ENCODE results near the gene PRKCE. TPM values are rescaled to one million over a fixed set of nuclear protein-coding genes. Genes with fewer than 3 reads are reported as not detected.
"Not testable (repeated sequence)": the region's sequence is repeated elsewhere in the genome, so short reads cannot be mapped to it uniquely, and the experiment has no call there.

Gene PRKCE
- total RNA-seq, 1 donor from 2014 or later: 85.0 TPM

- H3K4me1 ChIP-seq: peaks cover 31% of the 10 kb centered on the region
- H3K36me3 ChIP-seq: no peaks in the 10 kb centered on the region
- TF ChIP-seq CTCF (IDR thresholded peaks at IDR 0.05): no peak
- H3K27ac ChIP-seq: no peak overlapping the region
- intact Hi-C loops (cut with DNase I): no loop called here
- H3K27me3 ChIP-seq (ENCODE audit: low read depth): no peaks in the 10 kb centered on the region
- DNase-seq (no peak), ATAC-seq (no peak)
- H3K4me3 ChIP-seq: no peak overlapping the region
- H3K9me3 ChIP-seq: no peaks in the 10 kb centered on the region
These were observed 206.5 kb downstream of the PRKCE start for GRCh38 chr2:45857867-45858520.

- ATAC-seq; DNase-seq; H3K27me3 ChIP-seq (ENCODE audit: low read depth); H3K4me3 ChIP-seq; H3K9me3 ChIP-seq; H3K27ac ChIP-seq; H3K36me3 ChIP-seq; intact Hi-C loops (cut with DNase I): not testable (repeated sequence)
- H3K4me1 ChIP-seq: peaks cover 31% of the 10 kb centered on the region
These were observed 207.4 kb downstream of the PRKCE start for GRCh38 chr2:45858872-45859271.

DNA sequence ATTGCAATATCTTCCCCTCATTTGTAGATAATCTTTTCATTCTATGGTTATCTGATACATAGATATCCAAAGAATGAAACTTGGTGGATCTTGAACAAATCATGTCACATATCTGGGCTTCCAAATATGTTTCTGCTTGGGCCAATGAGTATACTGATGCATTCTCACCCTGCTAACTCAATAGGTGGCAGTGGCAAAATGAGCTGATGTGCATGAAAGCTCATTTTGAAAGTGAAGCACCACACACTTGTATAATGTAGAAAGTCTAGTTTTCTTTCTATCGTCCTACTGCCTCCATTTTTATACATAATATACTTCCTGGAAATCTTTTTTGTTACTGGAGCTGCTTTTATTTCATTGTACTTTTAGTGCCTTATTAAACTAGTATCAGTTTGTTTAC lies 208.2 kb downstream of the PRKCE start:
- intact Hi-C loops (cut with DNase I): no loop called here
- H3K4me3 ChIP-seq: no peak overlapping the region
- H3K4me1 ChIP-seq: peaks cover 31% of the 10 kb centered on the region
- H3K36me3 ChIP-seq: no peaks in the 10 kb centered on the region
- TF ChIP-seq CTCF (IDR thresholded peaks at IDR 0.05): no peak
- H3K27me3 ChIP-seq (ENCODE audit: low read depth): no peaks in the 10 kb centered on the region
- H3K9me3 ChIP-seq: no peaks in the 10 kb centered on the region
- ATAC-seq: no peak
- H3K27ac ChIP-seq: no peak overlapping the region
- no peak for DNase-seq

DNA sequence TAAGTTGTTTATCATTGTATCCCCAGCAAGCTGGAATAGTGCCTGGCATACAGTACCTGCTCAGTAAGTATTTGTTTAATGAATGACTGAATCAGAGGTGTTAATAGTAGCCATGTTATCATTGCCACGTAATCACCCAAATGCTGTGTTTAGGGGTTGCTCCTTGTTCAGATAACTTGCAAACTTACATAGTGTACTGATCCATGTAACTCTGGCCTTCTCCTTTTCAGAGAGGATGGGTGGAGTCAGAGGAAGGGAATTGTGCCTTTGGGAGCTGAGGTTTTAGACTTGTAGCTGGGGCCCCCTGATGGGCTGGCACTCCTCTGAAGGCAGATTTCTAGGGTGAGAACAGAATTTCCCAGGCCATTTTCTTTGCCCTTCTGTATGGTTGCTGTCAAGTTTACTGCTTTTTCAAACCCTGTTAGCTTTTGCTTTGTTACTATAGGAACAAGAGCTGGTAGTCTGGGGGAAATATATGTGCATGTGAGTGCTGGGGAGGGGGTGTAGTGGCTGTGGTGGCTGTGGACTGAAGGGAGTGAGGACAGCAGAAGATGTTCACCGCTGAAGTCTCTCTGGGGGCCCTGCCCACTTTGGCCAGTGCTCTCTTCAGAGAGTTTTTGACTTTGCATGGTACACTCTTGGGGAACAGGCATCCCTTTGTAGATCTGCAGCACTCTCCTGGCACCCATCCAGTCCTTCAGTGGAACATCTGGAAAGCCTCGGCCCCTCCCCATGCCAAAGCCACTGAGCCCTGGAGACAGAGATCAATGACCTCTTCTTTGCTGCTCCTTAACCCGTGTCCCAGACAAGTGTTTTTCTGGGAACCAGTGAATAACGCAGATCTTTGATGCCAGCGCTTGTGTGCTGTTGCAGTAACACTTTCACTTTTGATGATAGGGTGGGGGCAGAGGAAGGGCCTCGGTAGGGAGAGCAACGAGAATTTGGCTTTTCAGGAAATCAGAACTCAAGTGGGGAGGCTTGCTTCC lies 209.0 kb downstream of the PRKCE start:
- Histone ChIP-seq H3K4me1 (peaks cover 26% of the 10 kb centered on the region), H3K4me3 (peak overlapping the region; percentile 32), H3K27me3 (ENCODE audit: low read depth) (no peaks in the 10 kb centered on the region), H3K27ac (peak overlapping the region; percentile 72), H3K36me3 (no peaks in the 10 kb centered on the region), H3K9me3 (no peaks in the 10 kb centered on the region)
- TF ChIP-seq CTCF (IDR thresholded peaks at IDR 0.05): peak; percentile 6
- ATAC-seq: peak; percentile 79 to 90
- DNase-seq: peak; percentile 52
- intact Hi-C loops (cut with DNase I): no loop called here

DNA sequence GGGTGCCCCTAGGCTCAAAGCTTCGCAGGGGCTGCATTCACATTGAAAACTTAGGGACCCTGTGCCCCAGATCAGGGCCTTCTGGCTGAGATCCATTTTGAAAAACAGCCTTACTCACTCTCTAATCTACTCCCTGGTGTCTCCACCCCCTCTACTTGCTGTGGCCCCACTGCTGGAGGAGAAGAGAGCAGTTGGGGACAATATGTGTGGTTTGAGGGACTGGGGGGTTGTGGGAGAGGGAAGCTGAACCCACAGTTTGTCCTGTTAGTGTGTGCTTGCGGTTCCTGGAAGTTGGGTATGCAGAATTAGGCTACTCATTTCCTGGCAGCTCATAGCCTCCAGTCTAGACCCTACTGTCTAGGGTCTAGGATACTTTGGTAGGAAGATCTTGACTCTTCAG lies 211.4 kb downstream of the PRKCE start:
- ATAC-seq (peak in 1 of 2 donors; percentile 28), DNase-seq (no peak)
- TF ChIP-seq CTCF (IDR thresholded peaks at IDR 0.05): no peak
- Histone ChIP-seq H3K4me1 (peaks cover 22% of the 10 kb centered on the region), H3K36me3 (no peaks in the 10 kb centered on the region), H3K27me3 (ENCODE audit: low read depth) (no peaks in the 10 kb centered on the region), H3K4me3 (no peak overlapping the region), H3K27ac (no peak overlapping the region), H3K9me3 (no peaks in the 10 kb centered on the region)
- intact Hi-C loops (cut with DNase I): no loop called here

- intact Hi-C loops (cut with DNase I): no loop called here
- Histone ChIP-seq H3K27ac (no peak overlapping the region), H3K4me1 (peaks cover 22% of the 10 kb centered on the region), H3K4me3 (no peak overlapping the region), H3K27me3 (ENCODE audit: low read depth) (no peaks in the 10 kb centered on the region), H3K9me3 (no peaks in the 10 kb centered on the region), H3K36me3 (no peaks in the 10 kb centered on the region)
- ATAC-seq (no peak), DNase-seq (no peak)
- TF ChIP-seq CTCF (IDR thresholded peaks at IDR 0.05): no peak
These were observed 212.6 kb downstream of the PRKCE start for GRCh38 chr2:45864121-45864520.
